Bronchial epithelial cell (primary cell): ENCODE results near the gene TMX4. TPM values are rescaled to one million over a fixed set of nuclear protein-coding genes. Genes with fewer than 3 reads are reported as not detected.

Experiments
- DNase-seq: peaks from one replicate; pipeline ENCODE4 v3.0.0-alpha.2; 2010; ENCODE audit warnings: low read depth
- FAIRE-seq: peaks from 2 replicates; lab custom pipeline; 2011; peaks lifted over from hg19 to GRCh38; lab: Jason Lieb, UNC
- H3K27me3 ChIP-seq: 2 replicates; pipeline ENCODE4 v1.5.1; 2011; ENCODE audit warnings: low read length; ENCODE audit not compliant: control insufficient read depth, insufficient read depth
- H3K36me3 ChIP-seq: 2 replicates; pipeline ENCODE4 v1.5.1; 2011; ENCODE audit warnings: low read length; ENCODE audit not compliant: control insufficient read depth, insufficient read depth
- H3K4me3 ChIP-seq: 2 replicates; pipeline ENCODE4 v1.5.1; 2011; ENCODE audit warnings: mild to moderate bottlenecking, low read depth, low read length, control low read depth
- total RNA-seq: library from RNA; depleted of rRNA; stranded (reverse); fragments of >200 nt; gene quantifications from 2 replicates; pipeline ENCODE4 v1.2.1, GENCODE V29; 2014
- TF ChIP-seq, protein P1 (sequence below): IDR thresholded peaks from 2 replicates; pipeline ENCODE4 v1.5.1; 2011; ENCODE audit warnings: mild to moderate bottlenecking, moderate library complexity, low read length, control low read depth, inconsistent platforms; ENCODE audit not compliant: insufficient read depth, severe bottlenecking

TMX4 gene
- total RNA-seq, 1 donor from 2014 or later, result 11.6 TPM

- DNase-seq, result no peak
- Histone ChIP-seq H3K36me3 (no peaks in the 10 kb centered on the region), H3K27me3 (no peaks in the 10 kb centered on the region), H3K4me3 (no peak overlapping the region)
- no peak for FAIRE-seq
- TF ChIP-seq, protein P1, sequence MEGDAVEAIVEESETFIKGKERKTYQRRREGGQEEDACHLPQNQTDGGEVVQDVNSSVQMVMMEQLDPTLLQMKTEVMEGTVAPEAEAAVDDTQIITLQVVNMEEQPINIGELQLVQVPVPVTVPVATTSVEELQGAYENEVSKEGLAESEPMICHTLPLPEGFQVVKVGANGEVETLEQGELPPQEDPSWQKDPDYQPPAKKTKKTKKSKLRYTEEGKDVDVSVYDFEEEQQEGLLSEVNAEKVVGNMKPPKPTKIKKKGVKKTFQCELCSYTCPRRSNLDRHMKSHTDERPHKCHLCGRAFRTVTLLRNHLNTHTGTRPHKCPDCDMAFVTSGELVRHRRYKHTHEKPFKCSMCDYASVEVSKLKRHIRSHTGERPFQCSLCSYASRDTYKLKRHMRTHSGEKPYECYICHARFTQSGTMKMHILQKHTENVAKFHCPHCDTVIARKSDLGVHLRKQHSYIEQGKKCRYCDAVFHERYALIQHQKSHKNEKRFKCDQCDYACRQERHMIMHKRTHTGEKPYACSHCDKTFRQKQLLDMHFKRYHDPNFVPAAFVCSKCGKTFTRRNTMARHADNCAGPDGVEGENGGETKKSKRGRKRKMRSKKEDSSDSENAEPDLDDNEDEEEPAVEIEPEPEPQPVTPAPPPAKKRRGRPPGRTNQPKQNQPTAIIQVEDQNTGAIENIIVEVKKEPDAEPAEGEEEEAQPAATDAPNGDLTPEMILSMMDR, result no peak
Observed at GRCh38 chr20:8012724-8013123, 6.8 kb downstream of the TMX4 start.

GRCh38 chr20:8008733-8009132 lies 10.8 kb downstream of the TMX4 start:
- TF ChIP-seq, protein P1, result no peak
- H3K27me3 ChIP-seq, result no peaks in the 10 kb centered on the region
- peaks cover 2% of the 10 kb centered on the region for H3K36me3 ChIP-seq
- H3K4me3 ChIP-seq, result no peak overlapping the region
- no peak for FAIRE-seq
- DNase-seq, result no peak

GRCh38 chr20:8007490-8007889 lies 12.1 kb downstream of the TMX4 start:
- TF ChIP-seq, protein P1, result no peak

GRCh38 chr20:8005575-8006366 lies 13.8 kb downstream of the TMX4 start:
- no peak for FAIRE-seq
- no peak overlapping the region for H3K4me3 ChIP-seq
- H3K27me3 ChIP-seq, result no peaks in the 10 kb centered on the region
- peaks cover 2% of the 10 kb centered on the region for H3K36me3 ChIP-seq
- no peak for DNase-seq
- TF ChIP-seq, protein P1, result no peak

More at GRCh38 chr20:8007490-8007889, 12.1 kb downstream of the TMX4 start:
- H3K36me3 ChIP-seq, result peaks cover 2% of the 10 kb centered on the region
- FAIRE-seq (no peak), DNase-seq (no peak)
- no peak overlapping the region for H3K4me3 ChIP-seq
- H3K27me3 ChIP-seq, result no peaks in the 10 kb centered on the region

DNA sequence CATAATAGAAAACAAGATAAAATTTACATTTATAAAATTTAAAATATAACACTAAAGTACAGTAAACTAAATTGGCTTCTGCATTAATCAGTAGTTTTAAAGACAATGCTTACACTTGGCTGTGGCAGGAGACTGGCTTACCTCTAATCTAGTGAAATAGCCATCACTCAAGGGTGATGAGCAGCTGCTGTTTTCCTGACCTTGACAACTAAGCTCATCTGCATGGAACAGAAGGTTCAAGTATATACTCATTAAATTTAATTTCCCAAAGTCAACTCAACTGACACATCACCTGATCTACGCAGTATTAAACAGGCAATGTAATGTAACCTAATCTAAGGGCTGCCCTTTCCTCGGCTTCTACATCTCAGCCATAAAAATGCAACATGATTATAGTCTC lies 14.5 kb downstream of the TMX4 start:
- TF ChIP-seq, protein P1, result no peak
- Histone ChIP-seq H3K27me3 (no peaks in the 10 kb centered on the region), H3K36me3 (peaks cover 3% of the 10 kb centered on the region), H3K4me3 (no peak overlapping the region)
- no peak for DNase-seq
- no peak for FAIRE-seq
